ENCODE data around the gene KY.

Gene KY

DNA sequence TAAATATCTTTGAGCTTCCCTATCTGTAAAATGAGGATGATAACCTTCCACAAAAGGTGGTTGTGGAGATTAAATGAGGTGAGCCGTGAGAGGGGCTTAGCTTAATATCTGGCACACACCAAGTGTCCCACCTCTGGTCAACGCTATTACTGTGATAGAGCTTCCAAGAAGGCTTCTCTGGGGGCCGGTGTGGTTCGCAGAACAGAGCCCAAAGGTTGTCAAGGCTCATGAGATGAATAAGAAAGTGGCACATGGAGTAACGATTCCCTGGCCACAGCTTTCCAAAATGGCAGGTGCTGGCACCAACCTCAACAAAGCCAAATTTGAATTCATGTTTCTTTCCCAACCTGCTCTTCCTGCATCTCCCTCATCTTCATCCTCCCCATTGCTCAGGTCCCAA is 10.4 kb downstream of the KY start:
- no peaks in the 10 kb centered on the region for H3K36me3 ChIP-seq (ENCODE audit: control insufficient read depth, insufficient read depth, low read length)
- H3K4me1 ChIP-seq (ENCODE audit: control insufficient read depth, insufficient read depth, low read length) = no peaks in the 10 kb centered on the region
- no peaks in the 10 kb centered on the region for H3K9me3 ChIP-seq (ENCODE audit: control insufficient read depth, low read length)
- no peak overlapping the region for H3K4me3 ChIP-seq (ENCODE audit: low read length)
- no peaks in the 10 kb centered on the region for H3K27me3 ChIP-seq (ENCODE audit: control insufficient read depth, insufficient read depth, low read length)
- H3K9ac ChIP-seq (ENCODE audit: low read length) = no peak overlapping the region

GRCh38 chr3:134638385-134639030 is 12.3 kb downstream of the KY start:
- no peaks in the 10 kb centered on the region for H3K27me3 ChIP-seq (ENCODE audit: control insufficient read depth, insufficient read depth, low read length)
- no peak overlapping the region for H3K4me3 ChIP-seq (ENCODE audit: low read length)
- no peak overlapping the region for H3K9ac ChIP-seq (ENCODE audit: low read length)
- H3K9me3 ChIP-seq (ENCODE audit: control insufficient read depth, low read length) = no peaks in the 10 kb centered on the region
- no peaks in the 10 kb centered on the region for H3K36me3 ChIP-seq (ENCODE audit: control insufficient read depth, insufficient read depth, low read length)
- H3K4me1 ChIP-seq (ENCODE audit: control insufficient read depth, insufficient read depth, low read length) = no peaks in the 10 kb centered on the region

- Histone ChIP-seq H3K9me3 (ENCODE audit: control insufficient read depth, low read length) (no peaks in the 10 kb centered on the region), H3K36me3 (ENCODE audit: control insufficient read depth, insufficient read depth, low read length) (no peaks in the 10 kb centered on the region), H3K27me3 (ENCODE audit: control insufficient read depth, insufficient read depth, low read length) (no peaks in the 10 kb centered on the region), H3K4me3 (ENCODE audit: low read length) (no peak overlapping the region), H3K4me1 (ENCODE audit: control insufficient read depth, insufficient read depth, low read length) (no peaks in the 10 kb centered on the region), H3K9ac (ENCODE audit: low read length) (no peak overlapping the region)
Observed at GRCh38 chr3:134636406-134636805, 14.4 kb downstream of the KY start.

GRCh38 chr3:134630506-134630905 is 20.3 kb downstream of the KY start:
- Histone ChIP-seq H3K27me3 (ENCODE audit: control insufficient read depth, insufficient read depth, low read length) (no peaks in the 10 kb centered on the region), H3K4me3 (ENCODE audit: low read length) (no peak overlapping the region), H3K9ac (ENCODE audit: low read length) (no peak overlapping the region)

DNA sequence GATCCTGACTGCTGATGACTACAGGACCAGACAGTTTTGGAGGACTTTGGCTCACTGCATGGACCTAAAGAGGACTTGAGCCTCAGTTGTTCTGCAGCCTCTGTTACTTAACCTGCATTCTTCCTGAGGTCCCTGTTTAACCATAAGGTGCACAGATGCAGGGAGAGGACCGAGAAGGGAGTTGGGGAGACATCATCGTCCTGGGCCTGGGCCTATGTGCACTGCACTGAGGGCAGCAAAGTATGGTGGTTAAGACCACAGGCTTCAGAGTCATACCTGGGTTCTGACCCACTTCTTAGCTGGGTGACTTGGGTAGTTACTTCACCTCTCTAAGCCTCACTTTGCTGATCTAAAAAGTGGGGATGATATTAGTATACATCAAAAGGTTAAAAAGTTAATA is 21.9 kb downstream of the KY start:
- H3K27me3 ChIP-seq (ENCODE audit: control insufficient read depth, insufficient read depth, low read length) = no peaks in the 10 kb centered on the region
- no peak overlapping the region for H3K4me3 ChIP-seq (ENCODE audit: low read length)
- H3K4me1 ChIP-seq (ENCODE audit: control insufficient read depth, insufficient read depth, low read length) = peaks cover 6% of the 10 kb centered on the region
- H3K36me3 ChIP-seq (ENCODE audit: control insufficient read depth, insufficient read depth, low read length) = no peaks in the 10 kb centered on the region
- no peaks in the 10 kb centered on the region for H3K9me3 ChIP-seq (ENCODE audit: control insufficient read depth, low read length)
- no peak overlapping the region for H3K9ac ChIP-seq (ENCODE audit: low read length)

More at GRCh38 chr3:134630506-134630905, 20.3 kb downstream of the KY start:
- Histone ChIP-seq H3K9me3 (ENCODE audit: control insufficient read depth, low read length) (no peaks in the 10 kb centered on the region), H3K36me3 (ENCODE audit: control insufficient read depth, insufficient read depth, low read length) (no peaks in the 10 kb centered on the region), H3K4me1 (ENCODE audit: control insufficient read depth, insufficient read depth, low read length) (peaks cover 6% of the 10 kb centered on the region)

DNA sequence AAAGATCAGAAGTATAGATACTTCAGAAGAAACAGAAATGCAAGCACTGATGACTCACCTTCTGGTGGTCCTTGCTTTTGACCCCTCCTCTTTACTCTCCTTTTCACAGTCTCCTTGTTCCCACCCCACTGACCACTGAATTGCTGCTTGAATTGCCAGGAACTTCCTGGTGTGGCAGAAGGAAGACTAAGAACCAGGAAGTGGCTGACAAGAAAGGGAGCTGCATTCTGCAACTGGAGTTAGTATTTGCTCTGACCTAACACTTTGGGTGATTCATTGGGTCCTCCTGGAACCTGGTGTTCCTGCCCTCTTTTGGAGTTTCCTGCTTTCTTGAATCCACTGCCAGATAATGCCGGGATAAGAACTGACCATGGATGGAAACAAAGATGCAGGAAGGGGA is 23.0 kb downstream of the KY start:
- no peak overlapping the region for H3K4me3 ChIP-seq (ENCODE audit: low read length)
- H3K4me1 ChIP-seq (ENCODE audit: control insufficient read depth, insufficient read depth, low read length) = peaks cover 6% of the 10 kb centered on the region
- no peaks in the 10 kb centered on the region for H3K9me3 ChIP-seq (ENCODE audit: control insufficient read depth, low read length)
- no peaks in the 10 kb centered on the region for H3K27me3 ChIP-seq (ENCODE audit: control insufficient read depth, insufficient read depth, low read length)
- no peak overlapping the region for H3K9ac ChIP-seq (ENCODE audit: low read length)
- no peaks in the 10 kb centered on the region for H3K36me3 ChIP-seq (ENCODE audit: control insufficient read depth, insufficient read depth, low read length)

- Histone ChIP-seq H3K4me1 (ENCODE audit: control insufficient read depth, insufficient read depth, low read length) (peaks cover 6% of the 10 kb centered on the region), H3K36me3 (ENCODE audit: control insufficient read depth, insufficient read depth, low read length) (no peaks in the 10 kb centered on the region), H3K9ac (ENCODE audit: low read length) (no peak overlapping the region), H3K9me3 (ENCODE audit: control insufficient read depth, low read length) (no peaks in the 10 kb centered on the region), H3K4me3 (ENCODE audit: low read length) (no peak overlapping the region), H3K27me3 (ENCODE audit: control insufficient read depth, insufficient read depth, low read length) (no peaks in the 10 kb centered on the region)
Observed at GRCh38 chr3:134625885-134626741, 24.7 kb downstream of the KY start.

DNA sequence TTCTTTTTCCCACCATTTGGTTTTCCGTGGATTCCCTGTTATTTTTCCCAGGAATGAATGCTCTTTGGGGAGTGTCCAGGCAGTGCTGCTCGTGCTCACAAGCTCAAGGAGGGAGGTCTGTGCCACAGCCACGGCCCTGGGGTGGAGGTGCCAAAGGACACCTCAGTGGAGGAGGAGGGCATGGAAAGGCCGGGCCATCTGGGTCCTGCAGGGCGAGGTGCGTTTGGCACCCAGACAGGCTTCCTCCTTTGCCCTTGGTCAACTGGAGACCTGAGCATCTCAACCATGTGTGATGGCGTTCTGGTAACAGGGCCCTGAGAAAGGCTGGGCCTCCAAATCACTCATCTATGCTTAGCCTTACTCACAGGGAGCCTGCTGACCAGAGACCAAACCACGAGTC is 25.4 kb downstream of the KY start:
- no peaks in the 10 kb centered on the region for H3K36me3 ChIP-seq (ENCODE audit: control insufficient read depth, insufficient read depth, low read length)
- no peaks in the 10 kb centered on the region for H3K9me3 ChIP-seq (ENCODE audit: control insufficient read depth, low read length)
- peaks cover 6% of the 10 kb centered on the region for H3K4me1 ChIP-seq (ENCODE audit: control insufficient read depth, insufficient read depth, low read length)
- no peak overlapping the region for H3K4me3 ChIP-seq (ENCODE audit: low read length)
- H3K27me3 ChIP-seq (ENCODE audit: control insufficient read depth, insufficient read depth, low read length) = no peaks in the 10 kb centered on the region
- no peak overlapping the region for H3K9ac ChIP-seq (ENCODE audit: low read length)

GRCh38 chr3:134624537-134625287 is 26.1 kb downstream of the KY start:
- H3K27me3 ChIP-seq (ENCODE audit: control insufficient read depth, insufficient read depth, low read length) = no peaks in the 10 kb centered on the region
- no peaks in the 10 kb centered on the region for H3K9me3 ChIP-seq (ENCODE audit: control insufficient read depth, low read length)
- H3K4me1 ChIP-seq (ENCODE audit: control insufficient read depth, insufficient read depth, low read length) = peaks cover 6% of the 10 kb centered on the region
- no peak overlapping the region for H3K9ac ChIP-seq (ENCODE audit: low read length)
- H3K4me3 ChIP-seq (ENCODE audit: low read length) = no peak overlapping the region
- no peaks in the 10 kb centered on the region for H3K36me3 ChIP-seq (ENCODE audit: control insufficient read depth, insufficient read depth, low read length)

DNA sequence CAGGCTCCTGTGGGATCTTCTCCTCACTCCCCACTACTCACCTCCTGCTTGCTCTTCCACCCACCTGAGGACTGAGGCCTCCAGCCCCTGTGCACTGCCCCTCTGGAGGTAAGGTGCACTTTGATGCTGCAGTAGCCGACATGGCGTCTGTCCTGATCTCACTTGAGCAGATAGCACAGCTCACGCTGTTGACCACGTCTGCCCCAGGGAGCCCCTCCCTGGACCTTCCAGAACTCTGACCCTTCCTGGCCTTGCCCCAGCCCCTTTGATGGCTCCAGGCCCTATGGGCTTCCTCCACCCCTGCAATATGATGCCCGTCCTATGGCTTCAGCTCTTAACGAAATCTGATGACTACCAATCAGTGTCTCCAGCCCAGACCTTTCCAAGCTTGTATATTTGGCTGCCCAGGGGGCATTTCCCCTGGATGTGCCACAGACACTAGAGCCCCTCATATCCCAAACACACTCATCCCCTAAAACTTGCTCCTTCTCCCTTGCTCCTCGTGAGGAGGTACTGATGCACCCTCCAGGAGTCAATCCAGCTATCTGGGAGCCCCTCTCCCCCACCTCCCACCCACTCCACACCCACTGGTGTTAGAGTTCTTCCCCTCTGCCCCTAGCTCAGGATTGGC is 27.1 kb downstream of the KY start:
- Histone ChIP-seq H3K9me3 (ENCODE audit: control insufficient read depth, low read length) (no peaks in the 10 kb centered on the region), H3K27me3 (ENCODE audit: control insufficient read depth, insufficient read depth, low read length) (no peaks in the 10 kb centered on the region), H3K4me1 (ENCODE audit: control insufficient read depth, insufficient read depth, low read length) (peaks cover 6% of the 10 kb centered on the region), H3K9ac (ENCODE audit: low read length) (no peak overlapping the region), H3K36me3 (ENCODE audit: control insufficient read depth, insufficient read depth, low read length) (no peaks in the 10 kb centered on the region), H3K4me3 (ENCODE audit: low read length) (no peak overlapping the region)

- Histone ChIP-seq H3K27me3 (ENCODE audit: control insufficient read depth, insufficient read depth, low read length) (no peaks in the 10 kb centered on the region), H3K9ac (ENCODE audit: low read length) (no peak overlapping the region), H3K4me3 (ENCODE audit: low read length) (no peak overlapping the region), H3K4me1 (ENCODE audit: control insufficient read depth, insufficient read depth, low read length) (peaks cover 5% of the 10 kb centered on the region), H3K9me3 (ENCODE audit: control insufficient read depth, low read length) (no peaks in the 10 kb centered on the region), H3K36me3 (ENCODE audit: control insufficient read depth, insufficient read depth, low read length) (no peaks in the 10 kb centered on the region)
Observed at GRCh38 chr3:134622806-134623365, 27.9 kb downstream of the KY start.

All from mucosa of stomach (tissue), 1 donor.